HepG2 (cell line): Measurements from ENCODE around the gene NTM. TPM values are rescaled to one million over a fixed set of nuclear protein-coding genes. Genes with fewer than 3 reads are reported as not detected.

ENCODE experiments used
- ATAC-seq: fragments of 200-7000 bp; cut with Tn5 transposase; 3 replicates; pipeline ENCODE4 v1.9.1; 2020; ENCODE audit warnings: mild to moderate bottlenecking, moderate library complexity
- BruUV-seq: library from RNA; stranded (reverse); fragments of 400-500 nt; replicated peaks from 2 replicates; lab custom pipeline; 2021; lab: Mats Ljungman, UMichigan
- CTCF ChIA-PET: fragments of 300-600 bp; formaldehyde crosslinking; extraction: SDS; loops from one replicate; lab custom pipeline; 2021; ENCODE audit warnings: low total read pairs, inconsistent platforms, low intra/inter-chr PET ratio; lab: Yijun Ruan, JAX
- POLR2A ChIA-PET: fragments of 350-600 bp; sonication (Branson Sonifier 250); formaldehyde crosslinking; loops from one replicate; lab custom pipeline; 2020; ENCODE audit warnings: antibody characterized with exemption, inconsistent platforms; lab: Yijun Ruan, JAX
- DNase-seq: peaks from one replicate; pipeline ENCODE4 v3.0.0-alpha.2; 2015; ENCODE audit warnings: low spot score
- FAIRE-seq: peaks from 3 replicates; lab custom pipeline; 2011; peaks lifted over from hg19 to GRCh38; lab: Jason Lieb, UNC
- H2AFZ ChIP-seq: one replicate; pipeline ENCODE4 v1.6.1; 2011; ENCODE audit warnings: low read length, inconsistent platforms
- H3K27ac ChIP-seq: fragments of 300-600 bp; 3 replicates; pipeline ENCODE4 v1.8.0; 2011; ENCODE audit warnings: mixed run types, mild to moderate bottlenecking, mixed read lengths, low read length, inconsistent platforms; ENCODE audit not compliant: insufficient read depth; ENCODE audit errors: extremely low read length
- H3K27me3 ChIP-seq, 2 experiments: fragments of 200-600 bp in 1 of 2; 2 replicates in 1 of 2; 3 replicates in 1 of 2; pipeline versions ENCODE4 v1.6.0 to v1.8.0; 2011; ENCODE audit warnings: low read length in 2 of 2, mild to moderate bottlenecking in 2 of 2, moderate library complexity in 2 of 2, inconsistent platforms in 1 of 2; ENCODE audit not compliant: insufficient read depth in 2 of 2, control insufficient read depth in 1 of 2
- H3K36me3 ChIP-seq, 2 experiments: fragments of 200-600 bp in 1 of 2; replicated peaks in 1 of 2; 2 replicates in 1 of 2; 3 replicates in 1 of 2; pipeline versions ENCODE4 v1.5.1 to v1.8.0; 2011; ENCODE audit warnings: low read length in 2 of 2, inconsistent platforms in 1 of 2; ENCODE audit not compliant: insufficient read depth in 2 of 2, control insufficient read depth in 1 of 2
- H3K4me1 ChIP-seq: 2 replicates; pipeline ENCODE4 v1.5.1; 2012; ENCODE audit warnings: low read length, inconsistent platforms; ENCODE audit not compliant: insufficient read depth
- H3K4me2 ChIP-seq: 2 replicates; pipeline ENCODE4 v1.6.0; 2011; ENCODE audit warnings: low read depth, low read length, inconsistent platforms
- H3K4me3 ChIP-seq, 3 experiments: fragments of 200-600 bp in 1 of 3; sonication (generic), shearing (Covaris generic) in 1 of 3; replicated peaks in 1 of 3; 2 replicates each; pipeline ENCODE4 v1.5.1; 2011 to 2016; ENCODE audit warnings: low read length in 3 of 3, inconsistent platforms in 2 of 3, low read depth in 2 of 3, mild to moderate bottlenecking in 2 of 3, control low read depth in 1 of 3, mixed read lengths in 1 of 3; ENCODE audit not compliant: insufficient read depth in 1 of 3
- H3K79me2 ChIP-seq: one replicate; pipeline ENCODE4 v1.6.1; 2011; ENCODE audit warnings: low read length, inconsistent platforms; ENCODE audit not compliant: insufficient read depth
- H3K9ac ChIP-seq: 2 replicates; pipeline ENCODE4 v1.6.0; 2011; ENCODE audit warnings: mild to moderate bottlenecking, low read depth, low read length, inconsistent platforms; ENCODE audit not compliant: insufficient read depth
- H3K9me3 ChIP-seq: 2 replicates; pipeline ENCODE4 v1.5.1; 2012; ENCODE audit warnings: mild to moderate bottlenecking, low read length
- H4K20me1 ChIP-seq: 2 replicates; pipeline ENCODE4 v1.6.0; 2011; ENCODE audit warnings: inconsistent platforms, mild to moderate bottlenecking, low read length, moderate library complexity; ENCODE audit not compliant: insufficient read depth
- BCL3 ChIP-seq: sonication (generic); formaldehyde crosslinking; IDR thresholded peaks from 2 replicates; pipeline ENCODE4 v1.5.1; 2020; ENCODE audit warnings: mild to moderate bottlenecking, missing genetic modification reagents, moderate library complexity
- BHLHE40 ChIP-seq: IDR thresholded peaks from 2 replicates; pipeline ENCODE4 v1.6.1; 2011; ENCODE audit warnings: low read length, improper control_type of control experiment
- HIVEP1 ChIP-seq: sonication (generic); formaldehyde crosslinking; IDR thresholded peaks from 2 replicates; pipeline ENCODE4 v1.4.0; 2020; ENCODE audit warnings: mild to moderate bottlenecking, missing genetic modification reagents
- KDM6A ChIP-seq: IDR thresholded peaks from 2 replicates; pipeline ENCODE4 v1.6.1; 2016; ENCODE audit warnings: low read depth
- SCMH1 ChIP-seq: sonication (generic); formaldehyde crosslinking; IDR thresholded peaks from 2 replicates; pipeline ENCODE4 v1.9.0; 2021; ENCODE audit warnings: missing genetic modification reagents, mild to moderate bottlenecking, borderline replicate concordance
- STAT6 ChIP-seq: sonication (generic); formaldehyde crosslinking; IDR thresholded peaks from 2 replicates; pipeline ENCODE4 v1.4.0; 2020; ENCODE audit warnings: missing genetic modification reagents, mild to moderate bottlenecking, borderline replicate concordance
- ZFP62 ChIP-seq: sonication (generic); formaldehyde crosslinking; IDR thresholded peaks from 2 replicates; pipeline ENCODE4 v1.4.0; 2020; ENCODE audit warnings: missing genetic modification reagents
- ZFY ChIP-seq: sonication (generic); formaldehyde crosslinking; IDR thresholded peaks from 2 replicates; pipeline ENCODE4 v1.4.0; 2020; ENCODE audit warnings: missing genetic modification reagents
- ZNF101 ChIP-seq: sonication (generic); formaldehyde crosslinking; IDR thresholded peaks from 2 replicates; pipeline ENCODE4 v1.4.0; 2020; ENCODE audit warnings: mild to moderate bottlenecking, low read depth, missing genetic modification reagents, borderline replicate concordance
- ZNF468 ChIP-seq: sonication (generic); formaldehyde crosslinking; IDR thresholded peaks from 2 replicates; pipeline ENCODE4 v1.8.0; 2022; ENCODE audit warnings: mild to moderate bottlenecking, moderate library complexity, missing genetic modification reagents
- ZNF512 ChIP-seq: sonication (generic); formaldehyde crosslinking; IDR thresholded peaks from 2 replicates; pipeline ENCODE4 v1.4.0; 2020; ENCODE audit warnings: mild to moderate bottlenecking, missing genetic modification reagents
- ZNF546 ChIP-seq: sonication (generic); formaldehyde crosslinking; conservative IDR thresholded peaks from 2 replicates; pipeline ENCODE4 v1.8.1; 2023; ENCODE audit warnings: mild to moderate bottlenecking, missing genetic modification reagents
- ZNF550 ChIP-seq: sonication (generic); formaldehyde crosslinking; IDR thresholded peaks from 2 replicates; pipeline ENCODE4 v1.4.0; 2020; ENCODE audit warnings: mild to moderate bottlenecking, missing genetic modification reagents, borderline replicate concordance
- ZNF704 ChIP-seq: sonication (generic); formaldehyde crosslinking; IDR thresholded peaks from 2 replicates; pipeline ENCODE4 v1.8.1; 2023; ENCODE audit warnings: mild to moderate bottlenecking, inconsistent platforms, moderate library complexity, missing genetic modification reagents, borderline replicate concordance
- ZNF772 ChIP-seq: sonication (generic); formaldehyde crosslinking; IDR thresholded peaks from 2 replicates; pipeline ENCODE4 v1.5.0; 2020; ENCODE audit warnings: mild to moderate bottlenecking, missing genetic modification reagents
- ZUFSP ChIP-seq: sonication (generic); formaldehyde crosslinking; IDR thresholded peaks from 2 replicates; pipeline ENCODE4 v1.9.0; 2021; ENCODE audit warnings: missing genetic modification reagents, mild to moderate bottlenecking, borderline replicate concordance
- WGBS: methylation state at CpG from one replicate; pipeline ENCODE4 v1.1.6; 2017; ENCODE audit warnings: low lambda C conversion rate; 5-methylcytosine and 5-hydroxymethylcytosine counted together
- in situ Hi-C: cut with HindIII; loops from 2 replicates; pipeline ENCODE4 v1.10.0; 2017; ENCODE audit warnings: low pct_unique_long_range_greater_than_20kb; ENCODE audit not compliant: extremely low pct_ligation_motif_present
- intact Hi-C: fragments of 100-400 bp; cut with micrococcal nuclease; formaldehyde crosslinking; loops from one replicate; pipeline ENCODE4 v1.10.0; 2022; ENCODE audit not compliant: unreplicated experiment
- polyA plus RNA-seq, 8 experiments: library from polyadenylated mRNA; depleted of rRNA in 3 of 8; stranded (reverse) in 7 of 8; unstranded in 1 of 8; fragments of >200 nt; fragmentation: Illumina TruSeq in 4 of 8; extraction: Trizol in 4 of 8; gene quantifications; 2 replicates each; pipeline versions ENCODE4 v1.2.1 to v1.2.3, GENCODE V29; 2011 to 2016; ENCODE audit warnings: low read depth in 4 of 8, missing spikeins in 1 of 8, mixed read lengths in 1 of 8; ENCODE audit not compliant: insufficient read depth in 1 of 8
- total RNA-seq, 5 experiments: library from RNA; depleted of rRNA; stranded (reverse); fragments of >200 nt; fragmentation: Illumina TruSeq; extraction: Trizol; gene quantifications; 2 replicates each; pipeline ENCODE4 v1.2.3, GENCODE V29; 2016; ENCODE audit warnings: low read depth in 1 of 5

NTM gene
- total and polyA plus RNA-seq, 2 of the 13 experiments (the other 11 are each of a cell fraction or from before 2014, with no cell fraction given), result not detected

- in situ Hi-C loops, result loop anchor here (5.0 kb wide), 1 partner anchor 92 kb away; no protein-coding TSS in a partner anchor
- no peaks in the 10 kb centered on the region for H3K36me3 ChIP-seq
- POLR2A ChIA-PET, result no interaction called here
- intact Hi-C loops, result loop anchor here (1.0 kb wide), 1 partner anchor 94 kb away; no protein-coding TSS in a partner anchor
- FAIRE-seq (no peak), ATAC-seq (no peak), DNase-seq (no peak)
- CTCF ChIA-PET, result interaction anchor here (2.5 kb wide), 1 partner anchor 93 kb away, joined by 13 read pairs; no protein-coding TSS in a partner anchor
- H3K79me2 ChIP-seq, result no peaks in the 10 kb centered on the region
- WGBS, result 4% methylated on average over 4 of the region's 4 CpGs
- no peaks in the 10 kb centered on the region for H3K9me3 ChIP-seq
- H3K4me2 ChIP-seq, result no peak overlapping the region
- H3K9ac ChIP-seq, result no peak overlapping the region
- H4K20me1 ChIP-seq, result no peaks in the 10 kb centered on the region
- H3K27ac ChIP-seq, result no peak overlapping the region
- no peak overlapping the region for H3K4me3 ChIP-seq
- peaks cover 6 to 46% of the 10 kb centered on the region in 2 experiments; a peak in 4 of 5 replicates for H3K27me3 ChIP-seq
- H3K4me1 ChIP-seq, result no peaks in the 10 kb centered on the region
- H2AFZ ChIP-seq, result no peak overlapping the region
- no TSS peak for BruUV-seq
- TF ChIP-seq SCMH1 (CRISPR knock-in tag) (no peak), STAT6 (CRISPR knock-in tag) (no peak), KDM6A (CRISPR knock-in tag) (no peak), ZNF468 (CRISPR knock-in tag) (no peak), ZFP62 (CRISPR knock-in tag) (no peak), ZFY (CRISPR knock-in tag) (no peak), ZNF512 (CRISPR knock-in tag) (no peak), HIVEP1 (CRISPR knock-in tag) (no peak), ZNF550 (CRISPR knock-in tag) (no peak), BHLHE40 (no peak), ZUFSP (no peak), ZNF546 (CRISPR knock-in tag) (no peak), BCL3 (CRISPR knock-in tag) (no peak), ZNF704 (no peak), ZNF772 (CRISPR knock-in tag) (no peak), ZNF101 (CRISPR knock-in tag) (no peak)
Observed at GRCh38 chr11:131580476-131580875, 210.1 kb downstream of the NTM start.
